ENCODE data around the gene NIT1. TPM values are rescaled to one million over a fixed set of nuclear protein-coding genes. Genes with fewer than 3 reads are reported as not detected.
A peak's percentile ranks its signal among the peaks of the same experiment; 100 is the strongest.

Gene NIT1
- total and polyA plus RNA-seq, 2 of the 8 experiments (the other 6 are each of a cell fraction or from before 2014, with no cell fraction given): 33.0 to 40.4 TPM

- no peak overlapping the region for H3K14ac ChIP-seq (ENCODE audit: insufficient read length)
- H3K9me3 ChIP-seq (ENCODE audit: insufficient read depth in 2 of 2, low read depth in 1 of 2, low read length in 1 of 2): no peaks in the 10 kb centered on the region
- no peak overlapping the region for H3K4me2 ChIP-seq (ENCODE audit: insufficient read depth in 1 of 2, low read depth in 2 of 2, low read length in 2 of 2)
- DNase-seq (ENCODE audit: low read depth in 1 of 2, low spot score in 2 of 2) (no peak), FAIRE-seq (no peak)
- no peaks in the 10 kb centered on the region for H3K36me3 ChIP-seq (ENCODE audit: control insufficient read depth in 2 of 4, insufficient read depth in 4 of 4, low read length in 3 of 4)
- H3K56ac ChIP-seq (replicated peaks; ENCODE audit: insufficient read length, low read depth, low read length): peak overlapping the region; percentile 26
- H3K4me1 ChIP-seq (replicated peaks in 1 of 4; ENCODE audit: control insufficient read depth in 3 of 4, insufficient read depth in 4 of 4, low read length in 3 of 4): peaks cover 0 to 1% (median under 1%) of the 10 kb centered on the region in 4 experiments; a peak in 2 of 7 replicates
- no peak overlapping the region for H3K9ac ChIP-seq (replicated peaks in 1 of 4; ENCODE audit: extremely low read depth in 1 of 4, low read depth in 3 of 4, low read length in 3 of 4)
- H3K79me1 ChIP-seq (ENCODE audit: low read depth, low read length): no peaks in the 10 kb centered on the region
- H3K4ac ChIP-seq (replicated peaks; ENCODE audit: insufficient read length, low read depth, low read length): no peak overlapping the region
- no peak overlapping the region for H4K5ac ChIP-seq (ENCODE audit: insufficient read length, low read depth, low read length)
- peak overlapping the region; percentile 80 for H4K8ac ChIP-seq (ENCODE audit: extremely low read depth, insufficient read depth, low read length)
- ChIA-PET CTCF (ENCODE audit: partially characterized antibody) (interaction anchor here (0.6 to 17.8 kb wide), 6 partner anchors 9 to 1115 kb away, joined by 3 to 282 read pairs (median 24); partner anchors contain the start of genes KLHDC9 and NECTIN4), POLR2A (ENCODE audit: partially characterized antibody) (interaction anchor here (0.9 to 1.5 kb wide), 2 partner anchors 10 to 22 kb away, joined by 3 to 5 read pairs; no protein-coding TSS in a partner anchor)
- no peak overlapping the region for H2AK5ac ChIP-seq (ENCODE audit: low read depth, low read length)
- H3K27me3 ChIP-seq (replicated peaks in 1 of 4; ENCODE audit: control insufficient read depth in 3 of 4, extremely low read depth in 1 of 4, insufficient read depth in 3 of 4, low read length in 3 of 4): no peaks in the 10 kb centered on the region
- H3K27ac ChIP-seq (ENCODE audit: low read depth, low read length): no peak overlapping the region
- H2BK5ac ChIP-seq (ENCODE audit: low read depth, low read length): peak overlapping the region; percentile 28; the same call in 1 of the 2 replicates
- no peak overlapping the region for H3K4me3 ChIP-seq (ENCODE audit: extremely low read depth in 1 of 4, insufficient read depth in 2 of 4, low read depth in 3 of 4, low read length in 4 of 4)
- no peaks in the 10 kb centered on the region for H3K79me2 ChIP-seq (ENCODE audit: control insufficient read depth in 1 of 2, insufficient read depth in 2 of 2, low read length in 2 of 2)
- 79% methylated on average over 12 of the region's 12 CpGs; no CpG with 5 or more reads in 1 of the 2 experiments for WGBS, 2 experiments (ENCODE audit: extremely low coverage in 1 of 2, insufficient coverage in 1 of 2, insufficient read length in 1 of 2, insufficient replicate concordance in 2 of 2, low coverage in 1 of 2, low lambda C conversion rate in 2 of 2, missing lambda C conversion rate in 1 of 2)
- H3K18ac ChIP-seq (ENCODE audit: extremely low read depth, low read length): no peak overlapping the region
- peak overlapping the region; percentile 6; the same call in 1 of the 2 replicates for H2BK15ac ChIP-seq (ENCODE audit: low read length)
- peaks cover 0 to 3% of the 10 kb centered on the region in 2 experiments for H4K20me1 ChIP-seq (replicated peaks in 1 of 2; ENCODE audit: control insufficient read depth in 1 of 2, insufficient read depth in 2 of 2, low read length in 2 of 2)
- H2BK120ac ChIP-seq (replicated peaks; ENCODE audit: low read depth, low read length): peak overlapping the region; percentile 67
- no peak overlapping the region; the same call in 1 of the 2 replicates for H2BK12ac ChIP-seq (ENCODE audit: low read depth, low read length)
- H3K23me2 ChIP-seq (ENCODE audit: low read depth, low read length): no peaks in the 10 kb centered on the region
- no peak overlapping the region for H3K23ac ChIP-seq (ENCODE audit: insufficient read length)
- H2AFZ ChIP-seq (ENCODE audit: low read length): no peak overlapping the region
- no peak overlapping the region for H2BK20ac ChIP-seq (ENCODE audit: low read length)
- peak overlapping the region; percentile 73 for H4K91ac ChIP-seq (replicated peaks; ENCODE audit: insufficient read length, low read length)
- TF ChIP-seq KDM5A (IDR thresholded peaks at IDR 0.05; ENCODE audit: low read length): no peak
- TF ChIP-seq ATF3 (IDR thresholded peaks at IDR 0.05; ENCODE audit: insufficient read depth, low read depth, low read length): no peak
- TF ChIP-seq POU5F1 (IDR thresholded peaks at IDR 0.05; ENCODE audit: low read depth, low read length): no peak
- TF ChIP-seq RBBP5 (IDR thresholded peaks at IDR 0.05; ENCODE audit: borderline replicate concordance, low read depth, low read length): no peak
- no peak for TF ChIP-seq SP4 (IDR thresholded peaks at IDR 0.05; ENCODE audit: low read length)
- TF ChIP-seq CHD2 (IDR thresholded peaks at IDR 0.05; ENCODE audit: low read length): no peak
- TF ChIP-seq RAD21 (IDR thresholded peaks at IDR 0.05 in 1 of 2, conservative IDR thresholded peaks at IDR 0.05 in 1 of 2; ENCODE audit: low read depth in 2 of 2, low read length in 2 of 2): no peak
- no peak for TF ChIP-seq POLR2A (IDR thresholded peaks at IDR 0.05; ENCODE audit: control extremely low read depth in 1 of 2, low read depth in 2 of 2, low read length in 2 of 2)
- no peak for TF ChIP-seq SAP30 (IDR thresholded peaks at IDR 0.05; ENCODE audit: insufficient read depth, insufficient replicate concordance, low read length)
- no peak for TF ChIP-seq SIN3A (conservative IDR thresholded peaks at IDR 0.05 in 1 of 2, IDR thresholded peaks at IDR 0.05 in 1 of 2; ENCODE audit: low read depth in 1 of 2, low read length in 2 of 2)
- no peak for TF ChIP-seq SIRT6 (IDR thresholded peaks at IDR 0.05; ENCODE audit: low read length)
- TF ChIP-seq JUN (IDR thresholded peaks at IDR 0.05; ENCODE audit: low read depth, low read length): no peak
These were observed 43.1 kb upstream of the NIT1 start for GRCh38 chr1:161074676-161075368.

Measured in H1 (cell line).